Upper lobe of left lung (tissue), 6 donors: Measurements from ENCODE around the gene ANO1. TPM values are rescaled to one million over a fixed set of nuclear protein-coding genes. Genes with fewer than 3 reads are reported as not detected.

Source experiments
- ATAC-seq, 2 donors: fragments of 200-7000 bp; cut with Tn5 transposase; one replicate each; pipeline ENCODE4 v1.9.1; 2022; ENCODE audit warnings: mild to moderate bottlenecking in 2 of 2, moderate library complexity in 2 of 2; ENCODE audit not compliant: low FRiP score in 2 of 2
- DNase-seq, 2 donors: peaks; one replicate each; pipeline ENCODE4 v3.0.0-alpha.2; 2019 to 2020
- H3K27ac ChIP-seq, 4 donors: fragments of 200-600 bp; sonication (generic); one replicate each; pipeline ENCODE4 v1.5.1; 2016 to 2019
- H3K27me3 ChIP-seq, 4 donors: fragments of 200-600 bp; sonication (generic); one replicate each; pipeline ENCODE4 v1.5.1; 2017 to 2019
- H3K36me3 ChIP-seq, 4 donors: fragments of 200-600 bp; sonication (generic); one replicate each; pipeline ENCODE4 v1.5.1; 2016 to 2019
- H3K4me1 ChIP-seq, 4 donors: fragments of 200-600 bp; sonication (generic); one replicate each; pipeline ENCODE4 v1.5.1; 2018 to 2019
- H3K4me3 ChIP-seq, 4 donors: fragments of 200-600 bp; sonication (generic); one replicate each; pipeline ENCODE4 v1.5.1; 2017 to 2019; ENCODE audit warnings: mild to moderate bottlenecking in 2 of 4, moderate library complexity in 1 of 4
- H3K9me3 ChIP-seq, 4 donors: fragments of 200-600 bp; sonication (generic); one replicate each; pipeline ENCODE4 v1.5.1; 2018 to 2019
- CTCF ChIP-seq, 6 experiments: fragments of 450-650 bp in 4 of 6; fragments of 200-600 bp in 2 of 6; sonication (generic) in 2 of 6; IDR thresholded peaks; one replicate each; pipeline ENCODE4 v1.5.1; 2016 to 2019; ENCODE audit warnings: antibody characterized with exemption in 6 of 6
- EP300 ChIP-seq, 4 donors: sonication (generic); formaldehyde crosslinking; IDR thresholded peaks; one replicate each; pipeline ENCODE4 v1.5.1; 2017; ENCODE audit warnings: antibody characterized with exemption in 4 of 4, control low read depth in 2 of 4
- POLR2A ChIP-seq, 4 donors: fragments of 450-650 bp; IDR thresholded peaks; one replicate each; pipeline ENCODE4 v1.5.1; 2016 to 2017; ENCODE audit warnings: antibody characterized with exemption in 4 of 4, mild to moderate bottlenecking in 2 of 4
- POLR2AphosphoS5 ChIP-seq, 2 donors: sonication (generic); formaldehyde crosslinking; IDR thresholded peaks; one replicate each; pipeline ENCODE4 v1.5.1; 2017; ENCODE audit warnings: antibody characterized with exemption in 2 of 2
- WGBS, 2 donors: methylation state at CpG; one replicate each; pipeline ENCODE4 v1.1.5; 2017 to 2018; 5-methylcytosine and 5-hydroxymethylcytosine counted together
- total RNA-seq, 6 donors: library from RNA; depleted of rRNA in 4 of 6; stranded (reverse); fragments of >200 nt in 4 of 6; gene quantifications; one replicate each; pipeline versions ENCODE4 v1.1.0 to v1.2.1, GENCODE V29; 2016 to 2021
- donor health status: DM: no; HTN: no; CAD: no; lungs with moderate emphysema.
- donor health status: DM: no; HTN: yes; CAD: no; lungs with severe emphysema.

ANO1 gene
- total RNA-seq, 6 donors from 2014 or later = 4.8 to 13.2 (median 7.2) TPM

GRCh38 chr11:70085815-70086769 lies 8.0 kb downstream of the ANO1 start:
- Histone ChIP-seq H3K36me3 (no peaks in the 10 kb centered on the region), H3K27ac (no peak overlapping the region), H3K9me3 (no peaks in the 10 kb centered on the region), H3K4me1 (peaks cover 0 to under 1% (median 0%) of the 10 kb centered on the region in 4 donors), H3K4me3 (no peak overlapping the region), H3K27me3 (no peaks in the 10 kb centered on the region)
- 51 to 73% methylated on average over 12 to 22 of the region's 30 CpGs for WGBS, 2 donors
- DNase-seq = no peak
- TF ChIP-seq POLR2A (IDR thresholded peaks at IDR 0.05) = no peak
- no peak for TF ChIP-seq CTCF (IDR thresholded peaks at IDR 0.05)
- TF ChIP-seq EP300 (IDR thresholded peaks at IDR 0.05) = no peak
- no peak for TF ChIP-seq POLR2AphosphoS5 (IDR thresholded peaks at IDR 0.05)
- no peak for ATAC-seq

- DNase-seq (no peak), ATAC-seq (no peak)
- no peaks in the 10 kb centered on the region for H3K36me3 ChIP-seq
- no peak for TF ChIP-seq POLR2AphosphoS5 (IDR thresholded peaks at IDR 0.05)
- TF ChIP-seq EP300 (IDR thresholded peaks at IDR 0.05) = no peak
- TF ChIP-seq POLR2A (IDR thresholded peaks at IDR 0.05) = no peak
- no peak for TF ChIP-seq CTCF (IDR thresholded peaks at IDR 0.05)
- H3K4me3 ChIP-seq = no peak overlapping the region
- 56 to 68% methylated on average over 16 to 32 of the region's 32 CpGs for WGBS, 2 donors
- peaks cover 0 to 3% (median 0%) of the 10 kb centered on the region in 4 donors for H3K4me1 ChIP-seq
- no peaks in the 10 kb centered on the region for H3K27me3 ChIP-seq
- no peaks in the 10 kb centered on the region for H3K9me3 ChIP-seq
- H3K27ac ChIP-seq = no peak overlapping the region
Measured at GRCh38 chr11:70087446-70088167, 9.5 kb downstream of the ANO1 start.

- Histone ChIP-seq H3K9me3 (no peaks in the 10 kb centered on the region), H3K27me3 (no peaks in the 10 kb centered on the region), H3K36me3 (no peaks in the 10 kb centered on the region), H3K4me1 (peaks cover 0 to 3% (median 0%) of the 10 kb centered on the region in 4 donors), H3K27ac (no peak overlapping the region), H3K4me3 (no peak overlapping the region)
- no peak for TF ChIP-seq EP300 (IDR thresholded peaks at IDR 0.05)
- TF ChIP-seq CTCF (IDR thresholded peaks at IDR 0.05) = no peak
- TF ChIP-seq POLR2A (IDR thresholded peaks at IDR 0.05) = no peak
- no peak for TF ChIP-seq POLR2AphosphoS5 (IDR thresholded peaks at IDR 0.05)
- 78 to 85% methylated on average over 16 of the region's 16 CpGs for WGBS, 2 donors
- DNase-seq (no peak), ATAC-seq (no peak)
Measured at GRCh38 chr11:70088735-70089250, 10.7 kb downstream of the ANO1 start.

GRCh38 chr11:70089631-70090030 lies 11.5 kb downstream of the ANO1 start:
- Histone ChIP-seq H3K4me1 (peaks cover 0 to 3% (median 0%) of the 10 kb centered on the region in 4 donors), H3K4me3 (no peak overlapping the region), H3K27ac (no peak overlapping the region), H3K27me3 (no peaks in the 10 kb centered on the region), H3K9me3 (no peaks in the 10 kb centered on the region), H3K36me3 (no peaks in the 10 kb centered on the region)
- ATAC-seq (no peak), DNase-seq (no peak)
- WGBS, 2 donors = 64 to 80% methylated on average over 4 to 9 of the region's 9 CpGs
- TF ChIP-seq EP300 (IDR thresholded peaks at IDR 0.05) (no peak), POLR2AphosphoS5 (IDR thresholded peaks at IDR 0.05) (no peak), CTCF (IDR thresholded peaks at IDR 0.05) (no peak), POLR2A (IDR thresholded peaks at IDR 0.05) (no peak)
